Urinary bladder (tissue), 4 donors: Measurements from ENCODE around the gene TSPEAR. TPM values are rescaled to one million over a fixed set of nuclear protein-coding genes. Genes with fewer than 3 reads are reported as not detected.

Experiments used
- DNase-seq: peaks from one replicate; pipeline ENCODE4 v3.0.0-alpha.2; 2015; ENCODE audit errors: extremely low spot score
- H3K27ac ChIP-seq: one replicate; pipeline ENCODE4 v1.5.1; 2013; ENCODE audit warnings: low read depth, mild to moderate bottlenecking, moderate library complexity
- H3K36me3 ChIP-seq: one replicate; pipeline ENCODE4 v1.6.1; 2013; ENCODE audit warnings: mild to moderate bottlenecking, moderate library complexity; ENCODE audit not compliant: insufficient read depth
- H3K4me1 ChIP-seq: one replicate; pipeline ENCODE4 v1.6.1; 2013; ENCODE audit warnings: mild to moderate bottlenecking, moderate library complexity; ENCODE audit not compliant: insufficient read depth
- H3K4me3 ChIP-seq: one replicate; pipeline ENCODE4 v1.5.1; 2013; ENCODE audit warnings: low read depth, low read length
- WGBS: extraction: QIAGEN DNeasy Blood & Tissue Kit; methylation state at CpG from one replicate; pipeline ENCODE4 v1.1.7; 2013; 5-methylcytosine and 5-hydroxymethylcytosine counted together
- polyA plus RNA-seq: library from polyadenylated mRNA; stranded (reverse); fragments of 200-250 nt; gene quantifications from one replicate; pipeline ENCODE4 v1.2.3, GENCODE V29; 2013
- total RNA-seq: library from RNA; depleted of rRNA; stranded (reverse); fragments of >200 nt; gene quantifications from one replicate; pipeline ENCODE4 v1.2.3, GENCODE V29; 2014
- donor health status: healthy with polysubstance abuse.
- donor health status: healthy.

TSPEAR gene
- total and polyA plus RNA-seq, 2 donors: 0.03 to 0.21 TPM

GRCh38 chr21:44526096-44526997, 185.0 kb downstream of the TSPEAR start:
- WGBS: 87% methylated on average over 12 of the region's 12 CpGs
- DNase-seq: no peak
- no peaks in the 10 kb centered on the region for H3K36me3 ChIP-seq
- no peaks in the 10 kb centered on the region for H3K4me1 ChIP-seq
- H3K27ac ChIP-seq: no peak overlapping the region
- H3K4me3 ChIP-seq: no peak overlapping the region

- H3K4me3 ChIP-seq: no peak overlapping the region
- H3K27ac ChIP-seq: no peak overlapping the region
- H3K4me1 ChIP-seq: no peaks in the 10 kb centered on the region
- H3K36me3 ChIP-seq: no peaks in the 10 kb centered on the region
- no peak for DNase-seq
- WGBS: 88% methylated on average over 20 of the region's 20 CpGs
Measured at GRCh38 chr21:44525391-44526095, 185.8 kb downstream of the TSPEAR start.

- H3K27ac ChIP-seq: no peak overlapping the region
- H3K36me3 ChIP-seq: no peaks in the 10 kb centered on the region
- no peak for DNase-seq
- 79% methylated on average over 2 of the region's 2 CpGs for WGBS
- no peaks in the 10 kb centered on the region for H3K4me1 ChIP-seq
- H3K4me3 ChIP-seq: no peak overlapping the region
Measured at GRCh38 chr21:44524414-44525371, 186.7 kb downstream of the TSPEAR start.

- Histone ChIP-seq H3K4me3 (no peak overlapping the region), H3K4me1 (no peaks in the 10 kb centered on the region), H3K36me3 (no peaks in the 10 kb centered on the region), H3K27ac (no peak overlapping the region)
- WGBS: 81% methylated on average over 1 of the region's 1 CpG
- no peak for DNase-seq
Measured at GRCh38 chr21:44523567-44524413, 187.6 kb downstream of the TSPEAR start.

- Histone ChIP-seq H3K4me1 (no peaks in the 10 kb centered on the region), H3K4me3 (no peak overlapping the region), H3K36me3 (no peaks in the 10 kb centered on the region), H3K27ac (no peak overlapping the region)
- DNase-seq: no peak
- WGBS: 80% methylated on average over 1 of the region's 1 CpG
Measured at GRCh38 chr21:44522753-44523204, 188.6 kb downstream of the TSPEAR start.

GRCh38 chr21:44521928-44522752, 189.2 kb downstream of the TSPEAR start:
- Histone ChIP-seq H3K4me3 (no peak overlapping the region), H3K4me1 (no peaks in the 10 kb centered on the region), H3K36me3 (no peaks in the 10 kb centered on the region), H3K27ac (no peak overlapping the region)
- WGBS: 88% methylated on average over 33 of the region's 33 CpGs
- no peak for DNase-seq

GRCh38 chr21:44521301-44521927, 190.0 kb downstream of the TSPEAR start:
- 87% methylated on average over 22 of the region's 22 CpGs for WGBS
- H3K36me3 ChIP-seq: no peaks in the 10 kb centered on the region
- DNase-seq: no peak
- no peak overlapping the region for H3K27ac ChIP-seq
- no peak overlapping the region for H3K4me3 ChIP-seq
- H3K4me1 ChIP-seq: no peaks in the 10 kb centered on the region

- H3K27ac ChIP-seq: no peak overlapping the region
- WGBS: 86% methylated on average over 31 of the region's 31 CpGs
- no peaks in the 10 kb centered on the region for H3K36me3 ChIP-seq
- H3K4me1 ChIP-seq: no peaks in the 10 kb centered on the region
- no peak for DNase-seq
- no peak overlapping the region for H3K4me3 ChIP-seq
Measured at GRCh38 chr21:44520326-44521300, 190.8 kb downstream of the TSPEAR start.

- Histone ChIP-seq H3K27ac (no peak overlapping the region), H3K36me3 (no peaks in the 10 kb centered on the region), H3K4me1 (no peaks in the 10 kb centered on the region), H3K4me3 (no peak overlapping the region)
- WGBS: 90% methylated on average over 28 of the region's 28 CpGs
- DNase-seq: no peak
Measured at GRCh38 chr21:44519346-44520325, 191.7 kb downstream of the TSPEAR start.

GRCh38 chr21:44518686-44519085, 192.7 kb downstream of the TSPEAR start:
- 66% methylated on average over 12 of the region's 12 CpGs for WGBS
- no peak for DNase-seq
- no peak overlapping the region for H3K4me3 ChIP-seq

More at GRCh38 chr21:44518686-44519085, 192.7 kb downstream of the TSPEAR start:
- no peaks in the 10 kb centered on the region for H3K4me1 ChIP-seq
- no peaks in the 10 kb centered on the region for H3K36me3 ChIP-seq
- H3K27ac ChIP-seq: no peak overlapping the region
